Fibroblast of mammary gland (primary cell): ENCODE data around the gene LONRF2.

ENCODE experiments used
- DNase-seq: peaks from one replicate; pipeline ENCODE4 v3.0.0-alpha.2; 2010; ENCODE audit warnings: low read depth
- H3K4me3 ChIP-seq: 2 replicates; pipeline ENCODE4 v1.5.1; 2011; ENCODE audit warnings: low read depth, mild to moderate bottlenecking, low read length, moderate library complexity; ENCODE audit not compliant: control insufficient read depth
- CTCF ChIP-seq: conservative IDR thresholded peaks from 2 replicates; pipeline ENCODE4 v1.5.1; 2011; ENCODE audit warnings: low read depth, low read length, inconsistent platforms; ENCODE audit not compliant: control insufficient read depth, insufficient read depth

The LONRF2 gene

DNA sequence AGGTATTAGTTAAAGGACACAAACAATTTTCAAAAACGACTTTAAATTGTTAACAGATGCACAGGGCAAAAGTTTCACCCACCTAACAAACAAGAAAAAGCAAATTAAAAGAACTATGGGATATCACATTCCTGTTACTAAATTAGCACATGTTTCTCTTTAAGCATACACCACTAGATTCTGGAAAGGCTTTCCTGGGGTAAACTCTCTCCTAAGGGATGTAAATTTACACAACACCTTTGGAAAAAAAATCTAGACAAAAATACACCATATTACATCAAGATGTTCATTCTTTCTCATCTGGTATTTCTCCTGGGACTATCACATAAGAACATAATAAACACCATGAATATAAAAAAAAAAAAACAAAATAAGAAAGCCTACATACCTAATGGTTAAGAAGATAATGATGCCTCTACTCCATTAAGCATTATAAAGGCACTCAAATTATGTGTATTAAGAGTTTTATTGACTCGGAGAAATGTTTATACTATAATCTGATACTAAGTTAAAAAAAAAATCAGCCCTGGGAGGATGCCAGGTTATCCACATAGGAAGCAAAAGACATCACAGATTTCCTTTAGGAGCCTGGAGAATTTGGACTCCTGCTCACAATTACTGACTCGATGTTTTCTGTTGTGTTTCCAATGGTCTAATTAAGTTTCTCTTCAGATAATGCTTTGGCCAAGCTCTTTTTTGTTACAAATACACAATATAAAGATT is 97.2 kb downstream of the LONRF2 start:
- no peak overlapping the region for H3K4me3 ChIP-seq
- DNase-seq = no peak
- TF ChIP-seq CTCF = no peak

GRCh38 chr2:100223502-100223901 is 98.8 kb downstream of the LONRF2 start:
- TF ChIP-seq CTCF = no peak
- no peak for DNase-seq
- H3K4me3 ChIP-seq = no peak overlapping the region
